Right ventricle myocardium inferior (tissue), 1 donor: ENCODE measurements around the gene SOX18. TPM values are rescaled to one million over a fixed set of nuclear protein-coding genes. Genes with fewer than 3 reads are reported as not detected.

Experiments
- ATAC-seq: fragments of 200-7000 bp; cut with Tn5 transposase; one replicate; pipeline ENCODE4 v1.9.1; 2020; ENCODE audit warnings: mild to moderate bottlenecking, moderate library complexity
- DNase-seq: peaks from one replicate; pipeline ENCODE4 v3.0.0; 2021; ENCODE audit errors: missing footprints
- intact Hi-C: fragments of 100-400 bp; cut with DNase I; formaldehyde crosslinking; loops from one replicate; pipeline ENCODE4 v1.11.0; 2022
- total RNA-seq: library from RNA; stranded (reverse); fragmentation: NEBNext Ultra II Directional; extraction: Animal tissue kit (Norgen Biotek cat#: 25700); gene quantifications from one replicate; pipeline ENCODE4 v1.2.1, GENCODE V29; 2021
- donor health status: DM: no; HTN: yes; CAD: no; lungs with severe emphysema.

Gene SOX18
- total RNA-seq, 1 donor from 2014 or later: 38.4 TPM

GRCh38 chr20:64057628-64058498 is 8.4 kb upstream of the SOX18 start:
- intact Hi-C loops: loop anchor here (1.0 to 10.0 kb wide), 3 partner anchors 20 to 203 kb away; partner anchors contain the start of gene PRPF6
- ATAC-seq: peak; percentile 56

GRCh38 chr20:64056889-64057627 is 7.6 kb upstream of the SOX18 start:
- intact Hi-C loops: loop anchor here (1.0 to 10.0 kb wide), 3 partner anchors 19 to 202 kb away; partner anchors contain the start of gene PRPF6
- no peak for ATAC-seq
- no peak for DNase-seq

More at GRCh38 chr20:64057628-64058498, 8.4 kb upstream of the SOX18 start:
- peak; percentile 90 for DNase-seq

GRCh38 chr20:64056639-64056888 is 7.1 kb upstream of the SOX18 start:
- DNase-seq (no peak), ATAC-seq (no peak)
- intact Hi-C loops: loop anchor here (2.0 to 10.0 kb wide), 2 partner anchors 76 to 202 kb away; partner anchors contain the start of gene PRPF6

- intact Hi-C loops: loop anchor here (2.0 to 10.0 kb wide), 2 partner anchors 75 to 201 kb away; partner anchors contain the start of gene PRPF6
- DNase-seq (no peak), ATAC-seq (no peak)
Observed at GRCh38 chr20:64055893-64056638, 6.6 kb upstream of the SOX18 start.

GRCh38 chr20:64055396-64055892 is 6.0 kb upstream of the SOX18 start:
- ATAC-seq (no peak), DNase-seq (no peak)
- intact Hi-C loops: loop anchor here (10.0 kb wide), 1 partner anchor 201 kb away; no protein-coding TSS in a partner anchor

- intact Hi-C loops: loop anchor here (1.0 to 10.0 kb wide), 2 partner anchors 15 to 199 kb away; no protein-coding TSS in a partner anchor
- peak; percentile 19 for ATAC-seq
- no peak for DNase-seq
Observed at GRCh38 chr20:64053841-64054661, 4.6 kb upstream of the SOX18 start.

- intact Hi-C loops: loop anchor here (10.0 kb wide), 1 partner anchor 198 kb away; no protein-coding TSS in a partner anchor
- ATAC-seq (no peak), DNase-seq (no peak)
Observed at GRCh38 chr20:64052987-64053840, 3.8 kb upstream of the SOX18 start.

- intact Hi-C loops: loop anchor here (10.0 kb wide), 1 partner anchor 198 kb away; no protein-coding TSS in a partner anchor
- DNase-seq (no peak), ATAC-seq (no peak)
Observed at GRCh38 chr20:64052326-64052722, 2.9 kb upstream of the SOX18 start.

GRCh38 chr20:64051561-64052325 is 2.3 kb upstream of the SOX18 start:
- DNase-seq (peak; percentile 87), ATAC-seq (peak; percentile 48)
- intact Hi-C loops: loop anchor here (10.0 kb wide), 1 partner anchor 197 kb away; no protein-coding TSS in a partner anchor

GRCh38 chr20:64051033-64051452 is 1.6 kb upstream of the SOX18 start:
- intact Hi-C loops: loop anchor here (10.0 kb wide), 1 partner anchor 196 kb away; no protein-coding TSS in a partner anchor
- DNase-seq (no peak), ATAC-seq (no peak)

- intact Hi-C loops: loop anchor here (10.0 kb wide), 1 partner anchor 196 kb away; no protein-coding TSS in a partner anchor
- ATAC-seq: no peak
- no peak for DNase-seq
Observed at GRCh38 chr20:64050261-64051032, 1.0 kb upstream of the SOX18 start.

- ATAC-seq: no peak
- no peak for DNase-seq
- intact Hi-C loops: loop anchor here (10.0 kb wide), 1 partner anchor 195 kb away; no protein-coding TSS in a partner anchor
Observed at GRCh38 chr20:64049878-64050260, 430 bp upstream of the SOX18 start.

- intact Hi-C loops: no loop called here
- ATAC-seq (no peak), DNase-seq (no peak)
Observed at GRCh38 chr20:64048402-64049044, 916 bp downstream of the SOX18 start.

GRCh38 chr20:64047968-64048401 is 1.5 kb downstream of the SOX18 start:
- intact Hi-C loops: no loop called here
- DNase-seq: no peak
- ATAC-seq: no peak

GRCh38 chr20:64047046-64047389 is 2.4 kb downstream of the SOX18 start:
- intact Hi-C loops: no loop called here
- ATAC-seq: no peak
- DNase-seq: no peak
